Measurements from ENCODE around the gene TUBB4A. TPM values are rescaled to one million over a fixed set of nuclear protein-coding genes. Genes with fewer than 3 reads are reported as not detected.

TUBB4A gene
- total and polyA plus RNA-seq, 9 of the 15 experiments (the other 6 are each of a cell fraction or from before 2014, with no cell fraction given): 0.14 to 7.0 (median 0.75) TPM

- BruUV-seq (replicated peaks): no TSS peak
- H2AFZ ChIP-seq (ENCODE audit: low read depth, low read length): no peak overlapping the region
- H3K4me2 ChIP-seq (ENCODE audit: insufficient read depth, low read length): no peak overlapping the region
- H3K9ac ChIP-seq (ENCODE audit: insufficient read depth in 1 of 2, low read depth in 2 of 2, low read length in 2 of 2): 0 out of 4 replicates have a peak overlapping the region, but pooled peaks of 1 of the 2 experiments have one; percentile 68
- intact Hi-C loops (cut with micrococcal nuclease): no loop called here
- H4K20me1 ChIP-seq (replicated peaks; ENCODE audit: control insufficient read depth, insufficient read depth, low read length): no peaks in the 10 kb centered on the region
- no peaks in the 10 kb centered on the region for H3K9me1 ChIP-seq (ENCODE audit: control insufficient read depth, insufficient read depth, low read length)
- no peak for FAIRE-seq
- H3K9me3 ChIP-seq (replicated peaks; ENCODE audit: control insufficient read depth, insufficient read depth, low read depth, low read length): 0 out of 2 replicates have a peak, but pooled peaks cover 2% of the 10 kb centered on the region
- CTCF ChIA-PET (ENCODE audit: low intra/inter-chr PET ratio): interaction anchor here (0.5 kb wide), 1 partner anchor 287 kb away, joined by 3 read pairs; no protein-coding TSS in a partner anchor
- TF ChIP-seq CEBPG (CRISPR knock-in tag; IDR thresholded peaks at IDR 0.05) (no peak), CEBPG (tag; conservative IDR thresholded peaks at IDR 0.05 in 1 of 2, IDR thresholded peaks at IDR 0.05 in 1 of 2) (no peak), ZNF76 (CRISPR knock-in tag; IDR thresholded peaks at IDR 0.05; ENCODE audit: borderline replicate concordance) (no peak), NFE2 (IDR thresholded peaks at IDR 0.05; ENCODE audit: low read depth) (no peak), E2F4 (CRISPR knock-in tag; IDR thresholded peaks at IDR 0.05; ENCODE audit: low read depth) (no peak), COPS2 (conservative IDR thresholded peaks at IDR 0.05) (no peak), MTA2 (IDR thresholded peaks at IDR 0.05; ENCODE audit: low read depth) (no peak), POLR2A (conservative IDR thresholded peaks at IDR 0.05) (no peak), MLX (CRISPR knock-in tag; conservative IDR thresholded peaks at IDR 0.05) (no peak), POLR2G (IDR thresholded peaks at IDR 0.05; ENCODE audit: low read depth, low read length) (no peak), CBX5 (IDR thresholded peaks at IDR 0.05; ENCODE audit: borderline replicate concordance, low read depth) (no peak), ELF4 (CRISPR knock-in tag; IDR thresholded peaks at IDR 0.05) (no peak), BDP1 (IDR thresholded peaks at IDR 0.05; ENCODE audit: insufficient read depth, insufficient read length) (no peak), MXI1 (IDR thresholded peaks at IDR 0.05; ENCODE audit: low read depth, low read length) (no peak)
- H3K27me3 ChIP-seq (ENCODE audit: control insufficient read depth in 2 of 2, insufficient read depth in 2 of 2, low read length in 2 of 2): no peaks in the 10 kb centered on the region; a peak in 2 of 5 replicates
- no peak for DNase-seq (ENCODE audit: extremely low read depth in 1 of 4, low spot score in 3 of 4)
- 7% methylated on average over 4 of the region's 4 CpGs for WGBS (ENCODE audit: insufficient coverage, low coverage, missing lambda C conversion rate)
- POLR2A ChIA-PET: interaction anchor here (0.5 to 1.2 kb wide), 4 partner anchors 58 to 1560 kb away, joined by 3 read pairs; partner anchors contain the start of gene TNFSF9
- H3K36me3 ChIP-seq (ENCODE audit: control insufficient read depth, insufficient read depth, low read length): no peaks in the 10 kb centered on the region
- in situ Hi-C loops (cut with MboI): no loop called here
- no peak overlapping the region for H3K27ac ChIP-seq (ENCODE audit: extremely low read depth, low read depth, low read length)
- H3K4me3 ChIP-seq: no peak overlapping the region
- H3K4me1 ChIP-seq (replicated peaks in 1 of 2; ENCODE audit: control insufficient read depth in 2 of 2, insufficient read depth in 2 of 2, low read length in 2 of 2): peaks cover 6 to 32% of the 10 kb centered on the region in 2 experiments; a peak in 4 of 5 replicates
- H3K79me2 ChIP-seq (ENCODE audit: control insufficient read depth, insufficient read depth, low read length): no peaks in the 10 kb centered on the region
- no peak for ATAC-seq
Observed at GRCh38 chr19:6472713-6473112, 29.4 kb downstream of the TUBB4A start.
